Activated CD8-positive, alpha-beta memory T cell treated with anti-CD3 and anti-CD28 coated beads, Interleukin-2, amount 50 U/mL, for 48 hours (primary cell): ENCODE results near the gene CDC34.

ENCODE experiments used
- DNase-seq: peaks from one replicate; pipeline ENCODE4 v3.0.0-alpha.2; 2020

Gene CDC34

GRCh38 chr19:543910-544608 lies 12.5 kb downstream of the CDC34 start, which contains the start of gene GZMM:
Gene GZMM (plus strand): TSS chr19:544053. CDS start chr19:544072, 19 bp downstream.
- DNase-seq, result peak; percentile 83

- no peak for DNase-seq
These were observed 15.6 kb downstream of the CDC34 start for GRCh38 chr19:547117-547516.

GRCh38 chr19:547836-548720 lies 16.5 kb downstream of the CDC34 start:
- DNase-seq, result no peak

GRCh38 chr19:548886-549830 lies 17.6 kb downstream of the CDC34 start:
- no peak for DNase-seq

GRCh38 chr19:554817-555216 lies 23.3 kb downstream of the CDC34 start:
- no peak for DNase-seq

GRCh38 chr19:555474-555808 lies 23.9 kb downstream of the CDC34 start:
- no peak for DNase-seq

- no peak for DNase-seq
These were observed 25.2 kb downstream of the CDC34 start for GRCh38 chr19:556611-557382.

- no peak for DNase-seq
These were observed 27.3 kb downstream of the CDC34 start for GRCh38 chr19:558770-559439.

- no peak for DNase-seq
These were observed 28.6 kb downstream of the CDC34 start for GRCh38 chr19:560121-560520.

- DNase-seq, result no peak
These were observed 34.8 kb downstream of the CDC34 start for GRCh38 chr19:566403-566802.

GRCh38 chr19:566844-567243 lies 35.3 kb downstream of the CDC34 start:
- DNase-seq, result no peak

- DNase-seq, result no peak
These were observed 35.8 kb downstream of the CDC34 start for GRCh38 chr19:567296-567900.

GRCh38 chr19:570251-570686 lies 38.7 kb downstream of the CDC34 start:
- DNase-seq, result no peak

GRCh38 chr19:570937-571565 lies 39.5 kb downstream of the CDC34 start:
- DNase-seq, result peak; percentile 82

- no peak for DNase-seq
These were observed 40.0 kb downstream of the CDC34 start for GRCh38 chr19:571566-571974.

GRCh38 chr19:572140-572742 lies 40.7 kb downstream of the CDC34 start, which contains the start of gene BSG:
Gene BSG (plus strand): TSS chr19:572596. CDS start chr19:572635, 39 bp downstream.
- peak; percentile 99 for DNase-seq

- DNase-seq, result no peak
These were observed 41.4 kb downstream of the CDC34 start for GRCh38 chr19:572743-573518.

- no peak for DNase-seq
These were observed 41.9 kb downstream of the CDC34 start for GRCh38 chr19:573519-573825.
